HepG2 (cell line): ENCODE data around the gene CDYL2. TPM values are rescaled to one million over a fixed set of nuclear protein-coding genes. Genes with fewer than 3 reads are reported as not detected.

Experiments used
- ATAC-seq: fragments of 200-7000 bp; cut with Tn5 transposase; 3 replicates; pipeline ENCODE4 v1.9.1; 2020; ENCODE audit warnings: mild to moderate bottlenecking, moderate library complexity
- BruUV-seq: library from RNA; stranded (reverse); fragments of 400-500 nt; replicated peaks from 2 replicates; lab custom pipeline; 2021; lab: Mats Ljungman, UMichigan
- CTCF ChIA-PET: fragments of 300-600 bp; formaldehyde crosslinking; extraction: SDS; loops from one replicate; lab custom pipeline; 2021; ENCODE audit warnings: low total read pairs, inconsistent platforms, low intra/inter-chr PET ratio; lab: Yijun Ruan, JAX
- POLR2A ChIA-PET: fragments of 350-600 bp; sonication (Branson Sonifier 250); formaldehyde crosslinking; loops from one replicate; lab custom pipeline; 2020; ENCODE audit warnings: antibody characterized with exemption, inconsistent platforms; lab: Yijun Ruan, JAX
- DNase-seq: peaks from one replicate; pipeline ENCODE4 v3.0.0-alpha.2; 2015; ENCODE audit warnings: low spot score
- FAIRE-seq: peaks from 3 replicates; lab custom pipeline; 2011; peaks lifted over from hg19 to GRCh38; lab: Jason Lieb, UNC
- H2AFZ ChIP-seq: one replicate; pipeline ENCODE4 v1.6.1; 2011; ENCODE audit warnings: low read length, inconsistent platforms
- H3K27ac ChIP-seq: fragments of 300-600 bp; 3 replicates; pipeline ENCODE4 v1.8.0; 2011; ENCODE audit warnings: mixed run types, mild to moderate bottlenecking, mixed read lengths, low read length, inconsistent platforms; ENCODE audit not compliant: insufficient read depth; ENCODE audit errors: extremely low read length
- H3K27me3 ChIP-seq, 2 experiments: fragments of 200-600 bp in 1 of 2; 2 replicates in 1 of 2; 3 replicates in 1 of 2; pipeline versions ENCODE4 v1.6.0 to v1.8.0; 2011; ENCODE audit warnings: low read length in 2 of 2, mild to moderate bottlenecking in 2 of 2, moderate library complexity in 2 of 2, inconsistent platforms in 1 of 2; ENCODE audit not compliant: insufficient read depth in 2 of 2, control insufficient read depth in 1 of 2
- H3K36me3 ChIP-seq, 2 experiments: fragments of 200-600 bp in 1 of 2; replicated peaks in 1 of 2; 2 replicates in 1 of 2; 3 replicates in 1 of 2; pipeline versions ENCODE4 v1.5.1 to v1.8.0; 2011; ENCODE audit warnings: low read length in 2 of 2, inconsistent platforms in 1 of 2; ENCODE audit not compliant: insufficient read depth in 2 of 2, control insufficient read depth in 1 of 2
- H3K4me1 ChIP-seq: 2 replicates; pipeline ENCODE4 v1.5.1; 2012; ENCODE audit warnings: low read length, inconsistent platforms; ENCODE audit not compliant: insufficient read depth
- H3K4me2 ChIP-seq: 2 replicates; pipeline ENCODE4 v1.6.0; 2011; ENCODE audit warnings: low read depth, low read length, inconsistent platforms
- H3K4me3 ChIP-seq, 3 experiments: fragments of 200-600 bp in 1 of 3; sonication (generic), shearing (Covaris generic) in 1 of 3; replicated peaks in 1 of 3; 2 replicates each; pipeline ENCODE4 v1.5.1; 2011 to 2016; ENCODE audit warnings: low read length in 3 of 3, inconsistent platforms in 2 of 3, low read depth in 2 of 3, mild to moderate bottlenecking in 2 of 3, control low read depth in 1 of 3, mixed read lengths in 1 of 3; ENCODE audit not compliant: insufficient read depth in 1 of 3
- H3K79me2 ChIP-seq: one replicate; pipeline ENCODE4 v1.6.1; 2011; ENCODE audit warnings: low read length, inconsistent platforms; ENCODE audit not compliant: insufficient read depth
- H3K9ac ChIP-seq: 2 replicates; pipeline ENCODE4 v1.6.0; 2011; ENCODE audit warnings: mild to moderate bottlenecking, low read depth, low read length, inconsistent platforms; ENCODE audit not compliant: insufficient read depth
- H3K9me3 ChIP-seq: 2 replicates; pipeline ENCODE4 v1.5.1; 2012; ENCODE audit warnings: mild to moderate bottlenecking, low read length
- H4K20me1 ChIP-seq: 2 replicates; pipeline ENCODE4 v1.6.0; 2011; ENCODE audit warnings: inconsistent platforms, mild to moderate bottlenecking, low read length, moderate library complexity; ENCODE audit not compliant: insufficient read depth
- DMAP1 ChIP-seq: IDR thresholded peaks from 2 replicates; pipeline ENCODE4 v1.6.1; 2016
- ERF ChIP-seq: IDR thresholded peaks from 2 replicates; pipeline ENCODE4 v1.6.1; 2018; ENCODE audit warnings: missing biosample characterization, missing genetic modification reagents
- FOXK1 ChIP-seq: sonication (generic); formaldehyde crosslinking; IDR thresholded peaks from 2 replicates; pipeline ENCODE4 v1.4.0; 2020; ENCODE audit warnings: low read depth, missing genetic modification reagents, borderline replicate concordance
- KAT8 ChIP-seq: IDR thresholded peaks from 2 replicates; pipeline ENCODE4 v1.6.1; 2016; ENCODE audit warnings: missing genetic modification reagents, missing compliant biosample characterization
- MIER2 ChIP-seq: IDR thresholded peaks from 2 replicates; pipeline ENCODE4 v1.6.1; 2016; ENCODE audit warnings: missing biosample characterization, missing genetic modification reagents
- MYNN ChIP-seq: sonication (generic); formaldehyde crosslinking; IDR thresholded peaks from 2 replicates; pipeline ENCODE4 v1.4.0; 2020; ENCODE audit warnings: mild to moderate bottlenecking, low read depth, missing genetic modification reagents
- RXRA ChIP-seq: sonication (generic); formaldehyde crosslinking; IDR thresholded peaks from 2 replicates; pipeline ENCODE4 v1.5.1; 2020; ENCODE audit warnings: missing genetic modification reagents
- SMAD9 ChIP-seq: sonication (generic); formaldehyde crosslinking; IDR thresholded peaks from 2 replicates; pipeline ENCODE4 v1.5.1; 2020; ENCODE audit warnings: mild to moderate bottlenecking, missing genetic modification reagents
- SMYD3 ChIP-seq: sonication (generic); formaldehyde crosslinking; IDR thresholded peaks from 2 replicates; pipeline ENCODE4 v1.8.1; 2023; ENCODE audit warnings: mild to moderate bottlenecking, missing genetic modification reagents
- STAG1 ChIP-seq: sonication (generic); formaldehyde crosslinking; IDR thresholded peaks from 2 replicates; pipeline ENCODE4 v1.4.0; 2020; ENCODE audit warnings: missing genetic modification reagents
- U2AF1 ChIP-seq: fragments of 200-400 bp; formaldehyde crosslinking; optimal IDR thresholded peaks from 2 replicates; pipeline ENCODE3; 2017; ENCODE audit warnings: mild to moderate bottlenecking, low read depth, low read length
- WIZ ChIP-seq: sonication (generic); formaldehyde crosslinking; IDR thresholded peaks from 2 replicates; pipeline ENCODE4 v1.5.1; 2020; ENCODE audit warnings: mild to moderate bottlenecking, missing genetic modification reagents
- ZNF121 ChIP-seq: sonication (generic); formaldehyde crosslinking; IDR thresholded peaks from 2 replicates; pipeline ENCODE4 v1.5.0; 2020; ENCODE audit warnings: mild to moderate bottlenecking, missing genetic modification reagents
- ZNF746 ChIP-seq: sonication (generic); formaldehyde crosslinking; IDR thresholded peaks from 2 replicates; pipeline ENCODE4 v1.8.0; 2022; ENCODE audit warnings: mild to moderate bottlenecking, missing genetic modification reagents
- ZNF816 ChIP-seq: sonication (generic); formaldehyde crosslinking; IDR thresholded peaks from 2 replicates; pipeline ENCODE4 v1.8.0; 2022; ENCODE audit warnings: missing genetic modification reagents, mild to moderate bottlenecking, borderline replicate concordance
- ZSCAN31 ChIP-seq: sonication (generic); formaldehyde crosslinking; IDR thresholded peaks from 2 replicates; pipeline ENCODE4 v1.5.0; 2020; ENCODE audit warnings: low read depth, mild to moderate bottlenecking, missing genetic modification reagents
- WGBS: methylation state at CpG from one replicate; pipeline ENCODE4 v1.1.6; 2017; ENCODE audit warnings: low lambda C conversion rate; 5-methylcytosine and 5-hydroxymethylcytosine counted together
- in situ Hi-C: cut with HindIII; loops from 2 replicates; pipeline ENCODE4 v1.10.0; 2017; ENCODE audit warnings: low pct_unique_long_range_greater_than_20kb; ENCODE audit not compliant: extremely low pct_ligation_motif_present
- intact Hi-C: fragments of 100-400 bp; cut with micrococcal nuclease; formaldehyde crosslinking; loops from one replicate; pipeline ENCODE4 v1.10.0; 2022; ENCODE audit not compliant: unreplicated experiment
- polyA plus RNA-seq, 8 experiments: library from polyadenylated mRNA; depleted of rRNA in 3 of 8; stranded (reverse) in 7 of 8; unstranded in 1 of 8; fragments of >200 nt; fragmentation: Illumina TruSeq in 4 of 8; extraction: Trizol in 4 of 8; gene quantifications; 2 replicates each; pipeline versions ENCODE4 v1.2.1 to v1.2.3, GENCODE V29; 2011 to 2016; ENCODE audit warnings: low read depth in 4 of 8, missing spikeins in 1 of 8, mixed read lengths in 1 of 8; ENCODE audit not compliant: insufficient read depth in 1 of 8
- total RNA-seq, 5 experiments: library from RNA; depleted of rRNA; stranded (reverse); fragments of >200 nt; fragmentation: Illumina TruSeq; extraction: Trizol; gene quantifications; 2 replicates each; pipeline ENCODE4 v1.2.3, GENCODE V29; 2016; ENCODE audit warnings: low read depth in 1 of 5
- TF ChIP-seq, protein P1 (sequence below): sonication (generic); formaldehyde crosslinking; IDR thresholded peaks from 2 replicates; pipeline ENCODE4 v1.4.0; 2020; ENCODE audit warnings: missing genetic modification reagents
- TF ChIP-seq, protein P2 (sequence below): sonication (generic); formaldehyde crosslinking; IDR thresholded peaks from 2 replicates; pipeline ENCODE4 v1.5.0; 2020; ENCODE audit warnings: mild to moderate bottlenecking, missing genetic modification reagents
- TF ChIP-seq, protein P3 (sequence below): sonication (generic); formaldehyde crosslinking; IDR thresholded peaks from 2 replicates; pipeline ENCODE4 v1.5.1; 2020; ENCODE audit warnings: missing genetic modification reagents, mild to moderate bottlenecking, borderline replicate concordance

CDYL2 gene
- total and polyA plus RNA-seq, 2 of the 13 experiments (the other 11 are each of a cell fraction or from before 2014, with no cell fraction given): 0.07 to 0.35 TPM

DNA sequence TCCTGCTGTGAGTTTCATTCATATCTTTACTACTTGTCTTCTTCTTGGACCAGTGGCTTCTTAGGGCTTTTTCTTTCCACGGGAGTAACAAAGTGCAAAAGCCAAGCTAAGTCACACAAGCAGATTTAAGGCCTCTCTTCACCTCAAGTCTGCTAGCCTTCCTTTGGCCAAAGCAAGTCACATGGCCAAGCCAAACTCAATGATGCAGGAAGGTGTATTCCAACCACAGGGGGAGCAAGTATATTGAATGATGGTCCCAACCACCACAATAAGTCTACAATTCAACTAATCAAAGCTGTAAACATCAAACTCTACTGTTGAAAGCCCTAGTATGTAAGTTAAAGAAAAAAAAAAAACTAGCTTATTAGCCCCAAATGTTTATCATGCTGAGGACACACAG is 44.5 kb upstream of the CDYL2 start:
- no peak for DNase-seq
- POLR2A ChIA-PET: no interaction called here
- no peaks in the 10 kb centered on the region for H3K36me3 ChIP-seq
- TF ChIP-seq U2AF1: no peak
- no peak for TF ChIP-seq ERF (CRISPR knock-in tag)
- TF ChIP-seq WIZ (CRISPR knock-in tag): no peak
- TF ChIP-seq, protein P1, sequence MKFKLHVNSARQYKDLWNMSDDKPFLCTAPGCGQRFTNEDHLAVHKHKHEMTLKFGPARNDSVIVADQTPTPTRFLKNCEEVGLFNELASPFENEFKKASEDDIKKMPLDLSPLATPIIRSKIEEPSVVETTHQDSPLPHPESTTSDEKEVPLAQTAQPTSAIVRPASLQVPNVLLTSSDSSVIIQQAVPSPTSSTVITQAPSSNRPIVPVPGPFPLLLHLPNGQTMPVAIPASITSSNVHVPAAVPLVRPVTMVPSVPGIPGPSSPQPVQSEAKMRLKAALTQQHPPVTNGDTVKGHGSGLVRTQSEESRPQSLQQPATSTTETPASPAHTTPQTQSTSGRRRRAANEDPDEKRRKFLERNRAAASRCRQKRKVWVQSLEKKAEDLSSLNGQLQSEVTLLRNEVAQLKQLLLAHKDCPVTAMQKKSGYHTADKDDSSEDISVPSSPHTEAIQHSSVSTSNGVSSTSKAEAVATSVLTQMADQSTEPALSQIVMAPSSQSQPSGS: no peak
- TF ChIP-seq MIER2 (CRISPR knock-in tag): no peak
- no peak for TF ChIP-seq DMAP1
- TF ChIP-seq, protein P2, sequence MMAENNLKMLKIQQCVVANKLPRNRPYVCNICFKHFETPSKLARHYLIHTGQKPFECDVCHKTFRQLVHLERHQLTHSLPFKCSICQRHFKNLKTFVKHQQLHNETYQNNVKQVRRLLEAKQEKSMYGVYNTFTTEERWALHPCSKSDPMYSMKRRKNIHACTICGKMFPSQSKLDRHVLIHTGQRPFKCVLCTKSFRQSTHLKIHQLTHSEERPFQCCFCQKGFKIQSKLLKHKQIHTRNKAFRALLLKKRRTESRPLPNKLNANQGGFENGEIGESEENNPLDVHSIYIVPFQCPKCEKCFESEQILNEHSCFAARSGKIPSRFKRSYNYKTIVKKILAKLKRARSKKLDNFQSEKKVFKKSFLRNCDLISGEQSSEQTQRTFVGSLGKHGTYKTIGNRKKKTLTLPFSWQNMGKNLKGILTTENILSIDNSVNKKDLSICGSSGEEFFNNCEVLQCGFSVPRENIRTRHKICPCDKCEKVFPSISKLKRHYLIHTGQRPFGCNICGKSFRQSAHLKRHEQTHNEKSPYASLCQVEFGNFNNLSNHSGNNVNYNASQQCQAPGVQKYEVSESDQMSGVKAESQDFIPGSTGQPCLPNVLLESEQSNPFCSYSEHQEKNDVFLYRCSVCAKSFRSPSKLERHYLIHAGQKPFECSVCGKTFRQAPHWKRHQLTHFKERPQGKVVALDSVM (CRISPR knock-in tag): no peak
- TF ChIP-seq STAG1: no peak
- TF ChIP-seq ZNF121 (CRISPR knock-in tag): no peak
- no peak for TF ChIP-seq ZNF816 (CRISPR knock-in tag)
- TF ChIP-seq RXRA (CRISPR knock-in tag): no peak
- no peak for TF ChIP-seq ZNF746 (CRISPR knock-in tag)
- no peak for TF ChIP-seq KAT8
- TF ChIP-seq SMAD9: no peak
- TF ChIP-seq ZSCAN31 (CRISPR knock-in tag): no peak
- no peak for TF ChIP-seq FOXK1 (CRISPR knock-in tag)
- TF ChIP-seq, protein P3, sequence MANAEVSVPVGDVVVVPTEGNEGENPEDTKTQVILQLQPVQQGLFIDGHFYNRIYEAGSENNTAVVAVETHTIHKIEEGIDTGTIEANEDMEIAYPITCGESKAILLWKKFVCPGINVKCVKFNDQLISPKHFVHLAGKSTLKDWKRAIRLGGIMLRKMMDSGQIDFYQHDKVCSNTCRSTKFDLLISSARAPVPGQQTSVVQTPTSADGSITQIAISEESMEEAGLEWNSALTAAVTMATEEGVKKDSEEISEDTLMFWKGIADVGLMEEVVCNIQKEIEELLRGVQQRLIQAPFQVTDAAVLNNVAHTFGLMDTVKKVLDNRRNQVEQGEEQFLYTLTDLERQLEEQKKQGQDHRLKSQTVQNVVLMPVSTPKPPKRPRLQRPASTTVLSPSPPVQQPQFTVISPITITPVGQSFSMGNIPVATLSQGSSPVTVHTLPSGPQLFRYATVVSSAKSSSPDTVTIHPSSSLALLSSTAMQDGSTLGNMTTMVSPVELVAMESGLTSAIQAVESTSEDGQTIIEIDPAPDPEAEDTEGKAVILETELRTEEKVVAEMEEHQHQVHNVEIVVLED (CRISPR knock-in tag): no peak
- no peak for TF ChIP-seq SMYD3 (CRISPR knock-in tag)
- no peak for TF ChIP-seq MYNN

More for the DNA sequence above, 44.5 kb upstream of the CDYL2 start:
- CTCF ChIA-PET: no interaction called here
- H3K4me3 ChIP-seq: no peak overlapping the region
- H2AFZ ChIP-seq: no peak overlapping the region
- peaks cover 8% of the 10 kb centered on the region for H3K9me3 ChIP-seq
- 38% methylated on average over 1 of the region's 1 CpG for WGBS
- no peak for FAIRE-seq
- H3K4me1 ChIP-seq: peaks cover 8% of the 10 kb centered on the region
- no peak for ATAC-seq
- no peak overlapping the region for H3K9ac ChIP-seq
- no peaks in the 10 kb centered on the region for H4K20me1 ChIP-seq
- no peaks in the 10 kb centered on the region for H3K27me3 ChIP-seq
- intact Hi-C loops: no loop called here
- in situ Hi-C loops: no loop called here
- no TSS peak for BruUV-seq
- H3K27ac ChIP-seq: no peak overlapping the region
- no peak overlapping the region for H3K4me2 ChIP-seq
- no peaks in the 10 kb centered on the region for H3K79me2 ChIP-seq
